Fibroblast of skin of right quadriceps (primary cell): ENCODE results near the gene PPP1R27.

ENCODE experiments used
- DNase-seq: peaks from one replicate; pipeline ENCODE4 v3.0.0-alpha.2; 2013

PPP1R27 gene

GRCh38 chr17:81860756-81861568, 26.1 kb upstream of the PPP1R27 start:
- DNase-seq, result peak; percentile 100

GRCh38 chr17:81859906-81860755, 25.3 kb upstream of the PPP1R27 start, which contains the start of gene P4HB:
TSS of gene P4HB (minus strand) at chr17:81860535. CDS start at chr17:81860471, 64 bp downstream.
- DNase-seq, result no peak

- DNase-seq, result no peak
These were observed 24.4 kb upstream of the PPP1R27 start for GRCh38 chr17:81858967-81859905.

GRCh38 chr17:81858170-81858966, 23.5 kb upstream of the PPP1R27 start:
- DNase-seq, result no peak

- DNase-seq, result no peak
These were observed 20.3 kb upstream of the PPP1R27 start for GRCh38 chr17:81854974-81855774.

- no peak for DNase-seq
These were observed 17.4 kb upstream of the PPP1R27 start for GRCh38 chr17:81852237-81852636.

- no peak for DNase-seq
These were observed 16.6 kb upstream of the PPP1R27 start for GRCh38 chr17:81851423-81851822.

- DNase-seq, result no peak
These were observed 14.6 kb upstream of the PPP1R27 start for GRCh38 chr17:81849457-81849856.

GRCh38 chr17:81846743-81847689, 12.2 kb upstream of the PPP1R27 start:
- DNase-seq, result no peak

- no peak for DNase-seq
These were observed 11.3 kb upstream of the PPP1R27 start for GRCh38 chr17:81845881-81846742.

- no peak for DNase-seq
These were observed 10.5 kb upstream of the PPP1R27 start for GRCh38 chr17:81845361-81845760.

GRCh38 chr17:81844887-81845286, 10.0 kb upstream of the PPP1R27 start:
- no peak for DNase-seq

GRCh38 chr17:81844327-81844851, 9.5 kb upstream of the PPP1R27 start:
- DNase-seq, result no peak

- DNase-seq, result no peak
These were observed 9.0 kb upstream of the PPP1R27 start for GRCh38 chr17:81843713-81844326.

- no peak for DNase-seq
These were observed 8.1 kb upstream of the PPP1R27 start for GRCh38 chr17:81842725-81843504.

- no peak for DNase-seq
These were observed 7.5 kb upstream of the PPP1R27 start for GRCh38 chr17:81842378-81842724.

- DNase-seq, result no peak
These were observed 7.0 kb upstream of the PPP1R27 start for GRCh38 chr17:81841866-81842265.
